Activated CD4-positive, alpha-beta T cell treated with anti-CD3 and anti-CD28 coated beads, Interleukin-2, amount 50 U/mL, for 48 hours (primary cell): Measurements from ENCODE around the gene HEPACAM.
"Not testable (repeated sequence)": the region's sequence is repeated elsewhere in the genome, so short reads cannot be mapped to it uniquely, and the experiment has no call there.

ENCODE experiments used
- DNase-seq, 2 experiments: peaks; one replicate each; pipeline ENCODE4 v3.0.0-alpha.2; 2020

Gene HEPACAM

GRCh38 chr11:124935548-124936514 is at the start of gene HEPACAM:
HEPACAM (minus strand) TSS chr11:124936047; CDS start chr11:124936006, 41 bp downstream.
- DNase-seq: no peak

- DNase-seq: no peak
Measured at GRCh38 chr11:124984512-124984854, 48.6 kb upstream of the HEPACAM start.

- no peak for DNase-seq
Measured at GRCh38 chr11:124983674-124984511, 48.0 kb upstream of the HEPACAM start.

GRCh38 chr11:124982043-124982442 is 46.2 kb upstream of the HEPACAM start:
- DNase-seq: no peak

GRCh38 chr11:124978316-124978715 is 42.5 kb upstream of the HEPACAM start:
- no peak for DNase-seq

GRCh38 chr11:124977006-124977405 is 41.2 kb upstream of the HEPACAM start:
- DNase-seq: no peak

- DNase-seq: no peak
Measured at GRCh38 chr11:124976531-124976930, 40.7 kb upstream of the HEPACAM start.

GRCh38 chr11:124971810-124972209 is 36.0 kb upstream of the HEPACAM start:
- no peak for DNase-seq

- DNase-seq: no peak
Measured at GRCh38 chr11:124970925-124971324, 35.1 kb upstream of the HEPACAM start.

- not testable (repeated sequence) for DNase-seq
Measured at GRCh38 chr11:124968197-124968596, 32.4 kb upstream of the HEPACAM start.

GRCh38 chr11:124961972-124962609 is 26.2 kb upstream of the HEPACAM start:
- DNase-seq: no peak

GRCh38 chr11:124955035-124955434 is 19.2 kb upstream of the HEPACAM start:
- DNase-seq: no peak

GRCh38 chr11:124954590-124954955 is 18.7 kb upstream of the HEPACAM start:
- DNase-seq: no peak

- DNase-seq: peak; percentile 96 to 98
Measured at GRCh38 chr11:124953753-124954589, 18.1 kb upstream of the HEPACAM start, which contains the start of gene CCDC15. CCDC15 (plus strand) TSS chr11:124954202; CDS start chr11:124954733, 531 bp downstream.

GRCh38 chr11:124951341-124951740 is 15.5 kb upstream of the HEPACAM start:
- no peak for DNase-seq

GRCh38 chr11:124950601-124951330 is 14.9 kb upstream of the HEPACAM start:
- DNase-seq: no peak

GRCh38 chr11:124946735-124947141 is 10.9 kb upstream of the HEPACAM start:
- no peak for DNase-seq

- no peak for DNase-seq
Measured at GRCh38 chr11:124945826-124946225, 10.0 kb upstream of the HEPACAM start.

GRCh38 chr11:124944565-124944964 is 8.7 kb upstream of the HEPACAM start:
- no peak for DNase-seq

- no peak for DNase-seq
Measured at GRCh38 chr11:124943741-124944140, 7.9 kb upstream of the HEPACAM start.

GRCh38 chr11:124943254-124943616 is 7.4 kb upstream of the HEPACAM start:
- no peak for DNase-seq
